ENCODE results near the gene RELT.

Gene RELT, protein sequence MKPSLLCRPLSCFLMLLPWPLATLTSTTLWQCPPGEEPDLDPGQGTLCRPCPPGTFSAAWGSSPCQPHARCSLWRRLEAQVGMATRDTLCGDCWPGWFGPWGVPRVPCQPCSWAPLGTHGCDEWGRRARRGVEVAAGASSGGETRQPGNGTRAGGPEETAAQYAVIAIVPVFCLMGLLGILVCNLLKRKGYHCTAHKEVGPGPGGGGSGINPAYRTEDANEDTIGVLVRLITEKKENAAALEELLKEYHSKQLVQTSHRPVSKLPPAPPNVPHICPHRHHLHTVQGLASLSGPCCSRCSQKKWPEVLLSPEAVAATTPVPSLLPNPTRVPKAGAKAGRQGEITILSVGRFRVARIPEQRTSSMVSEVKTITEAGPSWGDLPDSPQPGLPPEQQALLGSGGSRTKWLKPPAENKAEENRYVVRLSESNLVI

DNA sequence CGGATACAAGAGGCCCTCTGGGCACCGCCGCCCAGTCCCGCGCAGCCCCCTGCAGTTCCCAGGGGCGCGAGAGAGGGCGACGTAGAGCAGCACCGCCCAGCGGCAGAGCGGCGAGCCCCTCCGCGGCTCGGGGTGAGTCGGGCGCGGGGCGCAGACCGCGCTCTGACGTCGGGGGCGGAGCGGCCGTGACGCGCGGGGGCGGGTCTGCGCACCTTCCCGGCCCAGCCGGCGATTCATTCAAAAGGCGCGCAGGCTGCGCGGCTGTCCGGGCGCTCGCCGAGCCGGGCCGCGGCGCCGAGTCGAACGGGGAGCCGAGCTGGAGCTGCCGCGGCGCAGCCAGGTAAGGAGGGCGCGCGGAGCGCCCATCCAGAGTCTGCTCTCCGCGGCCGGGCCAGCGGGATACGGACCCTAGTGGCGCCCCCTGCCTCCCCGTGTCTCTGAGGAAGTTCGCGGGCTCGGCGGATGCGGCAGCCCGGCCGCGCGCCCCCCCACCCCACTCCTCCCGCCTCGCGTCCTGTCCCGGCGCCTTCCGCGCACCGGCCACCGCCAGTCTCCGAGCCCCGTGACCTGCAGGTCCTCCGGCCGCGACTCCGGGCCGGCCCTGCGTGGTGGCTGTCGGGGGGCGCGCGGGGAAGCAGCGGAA, at the start of gene RELT:
Gene RELT, plus strand, starts transcription at position 240 of the 643 bp plus-strand sequence. CDS start 12,738 bp downstream, outside the sequence.
- DNase-seq = peak; percentile 51

DNA sequence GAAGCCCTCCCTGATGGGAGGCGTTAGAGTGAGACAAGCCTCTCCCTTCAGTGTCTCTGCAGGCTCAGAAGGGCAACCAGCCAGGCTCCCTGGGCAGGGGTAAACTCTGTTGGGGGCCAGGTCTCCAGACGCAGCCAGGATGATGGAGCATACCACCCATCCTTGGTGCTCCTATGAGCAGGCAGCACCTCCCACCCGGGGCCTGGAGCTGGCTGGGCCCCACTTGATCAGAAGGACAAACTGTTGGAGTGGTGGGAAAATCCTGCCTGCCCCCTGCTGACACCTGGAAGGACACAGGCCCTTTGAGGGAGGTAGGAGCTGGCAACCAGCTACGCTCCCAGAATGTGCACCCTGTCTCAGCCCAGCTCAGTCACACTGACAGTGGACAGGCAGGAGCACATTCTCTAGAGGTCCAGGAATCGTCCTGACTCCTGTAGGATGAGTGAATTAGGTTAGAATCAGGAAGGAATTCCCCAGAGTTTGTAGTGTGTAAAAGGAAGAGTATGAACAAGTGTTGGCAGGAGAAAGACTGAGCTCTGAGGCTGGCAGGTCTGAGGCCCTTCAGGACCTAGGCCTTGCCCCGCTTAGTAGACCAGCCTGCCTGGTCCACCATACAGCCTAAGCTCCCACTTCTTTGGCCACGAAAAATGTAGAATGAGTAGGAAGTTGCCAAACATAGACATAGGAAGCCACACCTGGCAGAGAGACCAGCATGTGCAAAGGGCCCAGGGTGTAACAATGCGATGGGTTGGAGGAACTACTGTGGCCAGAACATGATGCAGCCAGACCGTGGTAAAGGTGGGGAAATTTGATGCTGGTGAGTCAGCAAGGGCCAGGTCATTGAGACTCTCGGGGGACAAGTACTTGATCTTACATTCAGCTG, 49.0 kb upstream of the RELT start:
- DNase-seq = no peak

- DNase-seq = no peak
Measured at GRCh38 chr11:73327812-73328364, 48.3 kb upstream of the RELT start.

- no peak for DNase-seq
Measured at GRCh38 chr11:73330569-73331093, 45.6 kb upstream of the RELT start.

DNA sequence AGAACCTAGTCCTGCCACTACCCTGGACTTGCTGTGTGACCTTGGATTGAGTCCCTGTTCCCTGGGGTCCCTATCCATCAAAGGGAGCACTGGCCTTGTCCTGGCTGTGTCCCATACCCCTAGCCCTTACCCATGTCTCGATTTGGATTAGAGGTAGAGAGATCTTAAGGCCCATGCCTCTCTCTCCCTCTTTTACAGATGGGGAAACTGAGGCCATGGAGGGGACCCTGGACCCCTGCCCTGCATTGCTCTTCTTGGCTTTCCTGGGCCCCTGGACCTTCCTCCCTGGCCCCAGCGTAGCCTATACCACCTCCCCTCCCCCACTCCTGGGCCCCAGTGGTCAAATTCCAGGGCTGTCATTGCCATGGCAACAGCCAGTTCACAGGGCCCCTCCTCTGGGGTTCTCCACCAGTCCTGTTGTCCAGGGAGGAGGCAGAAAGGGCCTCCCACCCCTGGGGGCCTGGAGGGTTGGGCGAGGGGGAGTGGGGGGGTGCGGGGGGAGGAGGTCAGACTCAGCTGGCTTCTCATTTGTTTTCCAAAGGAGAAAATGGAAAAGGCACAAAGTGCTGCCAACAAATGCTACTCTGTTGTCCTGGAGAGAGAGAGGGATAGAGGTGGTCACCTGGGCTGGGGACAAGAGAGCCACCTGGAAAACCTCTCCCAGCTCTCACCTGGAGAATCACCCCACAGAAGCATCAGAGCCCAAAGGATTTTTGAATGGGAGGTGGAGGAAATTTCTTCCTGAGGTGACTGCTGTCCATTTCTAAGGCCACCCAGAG, 44.9 kb upstream of the RELT start:
- no peak for DNase-seq

GRCh38 chr11:73333173-73333572, 43.0 kb upstream of the RELT start:
- DNase-seq = no peak

DNA sequence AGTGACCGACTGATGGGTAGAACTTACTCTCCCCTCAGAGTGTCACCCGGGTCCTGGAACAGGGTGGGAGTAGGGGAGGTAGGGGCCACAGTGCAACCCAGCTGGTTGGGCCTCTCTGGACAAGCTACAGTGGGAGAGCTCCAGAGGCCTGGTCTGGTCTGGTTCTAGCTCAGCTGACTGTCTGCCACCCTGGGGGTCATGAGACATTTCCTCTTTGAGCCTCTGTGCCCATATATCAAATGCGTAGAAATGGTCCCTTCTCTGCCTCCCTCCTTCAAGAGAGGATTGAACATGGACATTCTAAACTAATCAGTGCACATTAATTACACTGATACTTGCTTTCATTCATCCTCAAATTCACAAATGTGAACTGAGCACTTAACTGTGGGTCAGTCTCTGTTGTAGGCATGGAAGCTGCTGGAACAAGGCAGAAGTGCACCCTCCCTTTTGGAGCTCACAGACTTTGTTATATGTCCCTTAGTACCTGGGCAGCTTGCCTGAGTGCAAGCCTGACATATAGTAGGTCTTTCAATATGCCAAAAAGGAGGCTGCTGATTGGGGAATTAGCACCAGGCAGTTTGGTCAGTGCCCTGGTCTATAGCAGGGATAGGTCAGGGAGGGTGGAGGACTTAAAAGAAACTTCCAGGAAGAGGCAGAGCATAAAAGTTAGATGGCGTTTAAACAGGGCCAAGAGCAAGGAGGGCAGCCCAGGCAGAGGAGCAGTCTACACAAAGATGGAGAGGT, 42.4 kb upstream of the RELT start:
- DNase-seq = no peak

DNA sequence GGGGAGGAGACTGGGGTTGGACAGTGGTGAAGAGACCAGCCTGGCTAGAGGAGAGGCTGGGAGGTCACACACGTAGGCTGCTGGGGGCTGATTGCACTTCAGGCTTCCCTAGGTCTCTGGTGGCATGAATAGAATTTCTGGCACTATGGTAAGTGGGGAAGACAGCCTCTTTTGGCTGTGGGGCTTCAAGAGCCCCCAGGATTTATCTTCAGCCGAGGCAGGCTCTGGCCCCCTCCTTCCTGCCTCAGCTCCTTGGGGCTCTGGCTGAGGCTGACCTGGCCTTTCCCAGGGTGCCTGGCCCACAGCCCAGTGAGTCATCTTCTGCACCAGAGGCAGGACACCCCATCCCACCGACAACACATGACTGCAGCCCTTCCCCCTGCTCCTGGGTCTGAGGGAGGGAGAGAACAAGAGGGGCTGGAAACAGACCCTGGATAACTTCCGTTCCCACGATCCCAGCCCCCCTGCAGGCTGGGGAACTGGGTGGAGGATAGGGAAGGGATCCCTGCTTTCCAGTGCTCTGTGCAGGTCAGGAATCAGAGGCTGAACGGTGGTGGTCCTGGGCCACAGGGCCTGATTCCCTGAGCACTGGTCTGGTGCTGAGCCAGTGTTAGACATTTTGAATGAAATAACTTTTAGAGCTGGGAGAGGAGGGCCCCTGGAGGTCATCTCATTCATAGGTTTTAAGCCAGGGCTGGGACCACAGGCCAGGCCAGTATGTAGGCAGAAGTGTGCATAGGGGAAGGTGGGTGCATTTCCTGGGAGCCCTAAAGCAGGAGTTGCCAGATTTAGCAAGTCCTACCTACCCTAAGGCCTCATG, 41.6 kb upstream of the RELT start:
- no peak for DNase-seq

- peak; percentile 27 for DNase-seq
Measured at GRCh38 chr11:73335204-73335923, 40.8 kb upstream of the RELT start.

- DNase-seq = no peak
Measured at GRCh38 chr11:73337846-73338245, 38.4 kb upstream of the RELT start.

- DNase-seq = no peak
Measured at GRCh38 chr11:73338279-73338678, 37.9 kb upstream of the RELT start.

DNA sequence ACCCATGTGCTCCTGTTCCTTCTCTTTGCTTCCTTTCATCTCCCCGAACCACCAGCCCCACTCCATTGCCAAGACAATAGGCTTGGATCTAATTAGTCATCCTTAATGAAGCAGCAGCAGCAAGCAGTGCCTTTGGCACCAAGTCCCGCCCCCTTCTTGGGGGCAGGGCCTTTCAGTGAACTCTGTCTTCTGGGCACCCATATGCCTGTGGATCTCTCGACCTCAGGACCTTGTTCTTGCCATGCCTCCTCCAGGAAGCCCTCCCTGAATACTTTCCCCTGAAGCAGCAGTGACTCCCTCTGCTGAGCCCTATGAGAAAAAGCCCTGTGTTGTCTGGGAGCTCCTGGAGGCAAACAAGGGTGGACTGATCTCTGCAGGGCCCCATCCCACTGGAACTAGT, 36.0 kb upstream of the RELT start:
- DNase-seq = no peak

DNA sequence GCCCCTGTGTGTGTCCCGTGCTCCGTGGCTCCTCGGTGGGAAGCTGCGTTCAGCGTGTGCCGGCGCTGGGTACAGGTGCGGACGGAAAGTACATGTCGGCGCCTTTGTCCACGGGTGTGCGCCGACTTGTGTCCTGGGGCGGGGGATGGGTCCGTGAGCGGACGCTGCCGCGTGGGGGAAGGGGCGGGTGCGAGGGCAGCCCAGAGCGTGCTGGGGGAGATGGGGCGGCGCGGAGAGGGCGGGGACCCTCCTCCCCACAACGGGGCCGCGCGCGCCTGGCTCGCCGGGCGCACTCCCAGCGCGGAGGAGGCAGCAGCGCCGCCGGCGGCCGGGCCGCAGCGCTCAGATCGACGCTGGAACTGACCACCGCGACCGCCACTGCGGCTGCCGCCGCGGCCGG, 33.6 kb upstream of the RELT start:
- DNase-seq = no peak

- no peak for DNase-seq
Measured at GRCh38 chr11:73343076-73343873, 32.9 kb upstream of the RELT start.

- DNase-seq = no peak
Measured at GRCh38 chr11:73344191-73344607, 32.0 kb upstream of the RELT start.

GRCh38 chr11:73345481-73346160, 30.6 kb upstream of the RELT start:
- DNase-seq = no peak

DNA sequence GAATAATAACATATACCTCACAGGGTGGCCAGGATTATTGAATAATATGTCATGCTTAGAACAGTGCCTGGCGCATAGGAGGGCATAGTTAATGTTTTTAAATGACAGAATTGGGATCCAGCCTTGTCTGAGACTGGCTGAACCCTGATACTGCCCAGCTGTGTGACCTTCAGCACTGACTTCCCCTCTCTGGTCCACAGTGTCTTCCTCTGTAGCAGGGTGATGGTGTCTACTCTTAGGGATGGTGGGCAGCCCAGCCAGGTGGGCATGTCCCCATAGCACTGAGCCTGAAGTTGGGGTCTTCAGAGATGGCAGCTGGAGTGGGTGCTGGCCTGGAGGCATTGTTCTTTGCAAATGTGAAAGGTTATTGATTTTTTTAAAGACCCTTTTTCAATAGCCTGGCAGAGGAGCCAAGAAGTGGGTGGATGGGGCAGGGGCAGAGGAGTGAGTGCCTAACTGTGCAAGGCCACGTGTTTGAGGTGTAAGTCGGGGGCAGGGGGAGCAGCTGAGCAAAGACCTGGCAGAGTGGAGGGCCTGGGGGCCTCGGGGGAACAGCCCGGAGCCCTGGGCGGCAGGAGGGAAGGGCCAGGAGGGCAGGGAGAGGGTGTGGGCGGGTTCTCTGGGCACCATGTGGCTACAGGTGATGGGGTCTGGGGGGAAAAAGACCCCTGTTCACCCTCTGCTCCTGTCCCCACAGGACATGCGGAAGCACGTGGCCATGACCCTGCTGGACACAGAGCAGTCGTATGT, 29.8 kb upstream of the RELT start:
- DNase-seq = no peak

Measured in NCI-H1417 treated with DMSO at 0.1 percent for 48 hours (cell line).